Ascending aorta (tissue), 2 donors: ENCODE measurements around the gene NMNAT3. TPM values are rescaled to one million over a fixed set of nuclear protein-coding genes. Genes with fewer than 3 reads are reported as not detected.

Experiments used
- DNase-seq, 2 donors: peaks; one replicate each; pipeline ENCODE4 v3.0.0-alpha.2; 2019; ENCODE audit warnings: low spot score in 2 of 2
- H3K27ac ChIP-seq, 2 donors: fragments of 200-600 bp; sonication (generic); one replicate each; pipeline ENCODE4 v1.5.1; 2016 to 2017; ENCODE audit warnings: mild to moderate bottlenecking in 1 of 2
- H3K27me3 ChIP-seq: fragments of 200-600 bp; sonication (generic); one replicate; pipeline ENCODE4 v1.5.1; 2017
- H3K36me3 ChIP-seq, 2 donors: fragments of 200-600 bp; sonication (generic); one replicate each; pipeline ENCODE4 v1.5.1; 2016
- H3K4me1 ChIP-seq, 2 donors: fragments of 200-600 bp; sonication (generic); one replicate each; pipeline ENCODE4 v1.5.1; 2016 to 2017; ENCODE audit warnings: mild to moderate bottlenecking in 1 of 2
- H3K4me3 ChIP-seq, 2 donors: fragments of 200-600 bp; sonication (generic); one replicate each; pipeline ENCODE4 v1.5.1; 2016 to 2017; ENCODE audit warnings: mild to moderate bottlenecking in 1 of 2
- H3K9me3 ChIP-seq, 2 donors: fragments of 200-600 bp; sonication (generic); one replicate each; pipeline ENCODE4 v1.5.1; 2016
- intact Hi-C: fragments of 100-400 bp; cut with DNase I; formaldehyde crosslinking; loops from one replicate; pipeline ENCODE4 v1.15.1; 2023
- total RNA-seq: library from RNA; depleted of rRNA; stranded (reverse); fragments of >200 nt; gene quantifications from one replicate; pipeline ENCODE4 v1.1.0, GENCODE V29; 2016
- TF ChIP-seq, protein P1 (sequence below), 3 experiments: fragments of 200-600 bp in 2 of 3; fragments of 450-650 bp in 1 of 3; sonication (generic) in 2 of 3; IDR thresholded peaks; one replicate each; pipeline ENCODE4 v1.5.1; 2016 to 2019; ENCODE audit warnings: antibody characterized with exemption in 3 of 3, mild to moderate bottlenecking in 1 of 3, moderate library complexity in 1 of 3

The NMNAT3 gene
- total RNA-seq, 1 donor from 2014 or later = 1.2 TPM

DNA sequence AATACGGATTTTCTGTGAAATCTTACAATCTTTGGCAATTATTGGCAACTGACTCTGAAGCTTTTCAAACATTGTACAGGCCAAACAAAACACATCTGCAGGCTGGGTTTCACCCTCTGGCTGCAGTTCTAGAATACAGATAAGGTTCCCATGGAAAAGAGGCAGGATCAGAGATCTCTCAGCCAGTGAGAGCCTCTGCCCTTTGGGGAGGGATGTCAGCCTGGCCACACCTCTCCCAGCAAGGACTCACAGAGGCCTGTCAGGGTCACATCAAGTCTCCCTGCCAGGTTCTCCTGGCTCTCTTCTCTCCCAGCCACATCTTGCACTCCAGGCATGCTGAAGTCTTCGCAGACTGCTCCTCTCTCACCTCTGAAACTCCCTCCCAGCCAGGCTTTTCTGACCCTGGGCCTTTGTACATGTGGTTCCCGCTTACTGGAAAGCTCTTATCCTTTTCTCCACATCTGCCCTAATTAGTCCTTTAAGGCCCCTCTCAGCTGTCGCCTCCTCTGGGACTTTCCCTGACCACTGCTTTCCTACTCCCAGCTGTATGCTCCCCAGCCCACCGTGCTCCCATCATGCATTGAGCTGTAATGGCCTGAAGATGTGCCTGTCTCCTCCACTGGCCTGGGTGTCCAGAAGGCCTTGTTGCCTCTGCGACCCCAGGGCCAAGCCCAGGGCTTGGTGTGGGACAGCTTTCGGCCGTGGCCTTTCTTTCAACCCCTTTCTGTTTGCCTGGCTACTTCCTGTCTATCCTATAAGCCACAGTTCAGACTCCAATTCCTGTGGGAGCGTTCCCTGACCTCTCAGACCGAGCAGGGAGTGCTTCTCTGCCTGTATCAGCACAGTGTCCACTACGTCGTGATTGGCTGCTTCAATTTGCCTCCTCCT, 142.5 kb downstream of the NMNAT3 start:
- no peaks in the 10 kb centered on the region for H3K27me3 ChIP-seq
- H3K9me3 ChIP-seq = no peaks in the 10 kb centered on the region
- H3K27ac ChIP-seq = peak overlapping the region; percentile 87
- H3K4me3 ChIP-seq = peak overlapping the region in 1 of 2 donors; percentile 17
- intact Hi-C loops = loop anchor here (5.0 to 10.0 kb wide), 2 partner anchors 142 to 1750 kb away; partner anchors contain the start of gene NMNAT3
- H3K4me1 ChIP-seq = peaks cover 10 to 39% of the 10 kb centered on the region in 2 donors
- no peaks in the 10 kb centered on the region for H3K36me3 ChIP-seq
- TF ChIP-seq, protein P1, sequence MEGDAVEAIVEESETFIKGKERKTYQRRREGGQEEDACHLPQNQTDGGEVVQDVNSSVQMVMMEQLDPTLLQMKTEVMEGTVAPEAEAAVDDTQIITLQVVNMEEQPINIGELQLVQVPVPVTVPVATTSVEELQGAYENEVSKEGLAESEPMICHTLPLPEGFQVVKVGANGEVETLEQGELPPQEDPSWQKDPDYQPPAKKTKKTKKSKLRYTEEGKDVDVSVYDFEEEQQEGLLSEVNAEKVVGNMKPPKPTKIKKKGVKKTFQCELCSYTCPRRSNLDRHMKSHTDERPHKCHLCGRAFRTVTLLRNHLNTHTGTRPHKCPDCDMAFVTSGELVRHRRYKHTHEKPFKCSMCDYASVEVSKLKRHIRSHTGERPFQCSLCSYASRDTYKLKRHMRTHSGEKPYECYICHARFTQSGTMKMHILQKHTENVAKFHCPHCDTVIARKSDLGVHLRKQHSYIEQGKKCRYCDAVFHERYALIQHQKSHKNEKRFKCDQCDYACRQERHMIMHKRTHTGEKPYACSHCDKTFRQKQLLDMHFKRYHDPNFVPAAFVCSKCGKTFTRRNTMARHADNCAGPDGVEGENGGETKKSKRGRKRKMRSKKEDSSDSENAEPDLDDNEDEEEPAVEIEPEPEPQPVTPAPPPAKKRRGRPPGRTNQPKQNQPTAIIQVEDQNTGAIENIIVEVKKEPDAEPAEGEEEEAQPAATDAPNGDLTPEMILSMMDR (IDR thresholded peaks at IDR 0.05) = no peak
- DNase-seq = peak in 1 of 2 donors; percentile 90

DNA sequence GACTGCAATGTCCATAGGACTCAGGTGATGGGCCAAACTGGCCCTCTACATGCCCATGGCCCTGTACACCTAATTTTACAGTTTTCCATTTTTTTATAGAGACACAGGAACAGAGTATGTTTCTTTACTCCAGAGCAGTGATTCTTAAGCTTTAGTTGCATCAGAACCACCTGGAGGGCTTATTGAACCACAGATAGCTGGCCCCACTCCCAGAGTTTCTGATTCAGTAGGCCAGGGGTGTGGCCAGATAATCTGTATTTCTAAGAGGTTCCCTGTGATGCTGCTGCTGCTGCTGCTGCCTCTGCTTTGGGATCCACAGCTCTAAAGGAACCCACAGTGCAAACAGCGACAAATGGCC, 143.3 kb downstream of the NMNAT3 start:
- H3K27ac ChIP-seq = peak overlapping the region; percentile 87
- H3K27me3 ChIP-seq = no peaks in the 10 kb centered on the region
- intact Hi-C loops = loop anchor here (10.0 kb wide), 1 partner anchor 1750 kb away; no protein-coding TSS in a partner anchor
- TF ChIP-seq, protein P1 (IDR thresholded peaks at IDR 0.05) = no peak
- H3K4me3 ChIP-seq = no peak overlapping the region
- no peak for DNase-seq
- no peaks in the 10 kb centered on the region for H3K9me3 ChIP-seq
- H3K4me1 ChIP-seq = peaks cover 10 to 39% of the 10 kb centered on the region in 2 donors
- no peaks in the 10 kb centered on the region for H3K36me3 ChIP-seq

DNA sequence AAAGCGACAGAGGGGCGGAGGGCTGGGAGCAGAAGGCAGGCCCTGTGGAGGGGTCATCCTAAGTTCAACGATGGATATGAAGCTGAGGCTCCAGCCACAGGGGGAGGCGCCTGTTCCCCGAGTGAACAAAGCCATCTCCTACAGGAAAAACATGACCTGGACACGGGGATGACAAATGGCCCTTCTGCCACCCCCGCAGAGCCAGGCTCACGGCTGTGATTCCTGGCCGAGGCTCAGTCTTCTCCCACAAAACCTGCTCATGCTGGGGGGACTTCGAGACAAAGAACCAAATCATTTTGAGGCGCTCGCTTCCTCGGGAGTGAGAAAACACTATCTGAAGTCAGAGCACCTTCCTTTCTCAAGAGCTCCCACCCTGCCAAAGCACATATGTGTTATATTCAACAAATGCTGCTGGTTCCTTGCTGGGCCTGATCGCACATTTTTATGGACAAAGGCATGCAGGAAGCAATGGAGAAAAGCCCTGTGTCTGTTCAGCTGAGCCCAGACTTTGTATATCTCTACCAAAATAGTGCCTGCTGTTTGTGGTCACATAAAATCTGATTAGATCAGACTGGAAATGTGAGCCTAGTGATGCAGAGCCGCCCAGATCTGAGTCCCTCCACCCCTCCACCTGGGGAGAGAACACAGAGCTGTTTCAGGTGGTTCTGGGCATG, 143.9 kb downstream of the NMNAT3 start:
- intact Hi-C loops = loop anchor here (10.0 kb wide), 1 partner anchor 1751 kb away; no protein-coding TSS in a partner anchor
- Histone ChIP-seq H3K9me3 (no peaks in the 10 kb centered on the region), H3K36me3 (no peaks in the 10 kb centered on the region), H3K27me3 (no peaks in the 10 kb centered on the region), H3K27ac (peak overlapping the region; percentile 87), H3K4me3 (peak overlapping the region in 1 of 2 donors; percentile 23), H3K4me1 (peaks cover 10 to 39% of the 10 kb centered on the region in 2 donors)
- TF ChIP-seq, protein P1 (IDR thresholded peaks at IDR 0.05) = no peak
- DNase-seq = peak in 1 of 2 donors; percentile 64

DNA sequence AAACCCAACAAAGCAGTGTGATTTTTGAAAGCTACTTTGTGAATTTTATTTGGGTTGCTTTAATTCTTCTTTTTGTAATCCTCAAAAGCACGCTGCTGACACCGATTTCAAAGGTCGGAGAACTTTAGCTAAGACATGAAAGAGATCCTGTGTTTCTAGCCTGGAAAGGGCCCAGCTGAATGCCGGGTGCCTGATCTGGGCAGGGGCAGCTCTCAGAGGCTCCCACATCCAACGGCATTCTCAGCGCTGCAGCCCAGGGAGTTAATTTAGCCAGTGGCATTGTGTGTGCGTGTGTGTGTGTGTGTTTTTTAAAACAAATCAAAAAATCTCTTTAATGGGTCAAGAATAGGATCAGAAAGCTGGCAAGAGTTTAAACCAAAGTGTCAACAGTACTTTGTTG, 144.8 kb downstream of the NMNAT3 start:
- H3K4me3 ChIP-seq = no peak overlapping the region
- peak in 1 of 2 donors; percentile 57 for DNase-seq
- peak overlapping the region; percentile 87 for H3K27ac ChIP-seq
- H3K4me1 ChIP-seq = peaks cover 10 to 34% of the 10 kb centered on the region in 2 donors
- TF ChIP-seq, protein P1 (IDR thresholded peaks at IDR 0.05) = no peak
- intact Hi-C loops = loop anchor here (10.0 kb wide), 1 partner anchor 1752 kb away; no protein-coding TSS in a partner anchor
- H3K9me3 ChIP-seq = no peaks in the 10 kb centered on the region
- H3K36me3 ChIP-seq = no peaks in the 10 kb centered on the region
- no peaks in the 10 kb centered on the region for H3K27me3 ChIP-seq

DNA sequence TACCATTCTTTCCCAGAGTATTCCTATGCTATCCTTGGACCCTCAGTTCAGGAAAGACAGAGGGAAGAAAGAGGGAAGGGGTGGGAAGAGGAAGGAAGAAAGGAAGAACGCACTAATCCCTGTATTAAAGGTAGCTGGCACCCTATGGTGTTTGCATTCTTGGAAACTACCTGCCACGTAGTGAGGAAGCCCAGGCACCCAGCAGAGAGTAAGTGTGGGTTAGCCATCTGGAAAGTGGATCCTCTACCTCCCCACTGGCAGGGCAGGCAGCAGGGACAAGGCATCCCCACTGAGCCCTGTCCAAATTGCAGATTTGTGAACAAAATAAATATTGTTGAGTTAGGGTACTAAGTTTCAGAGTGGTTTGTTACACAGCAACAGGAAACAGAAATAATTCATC, 147.1 kb downstream of the NMNAT3 start:
- intact Hi-C loops = loop anchor here (10.0 kb wide), 1 partner anchor 1754 kb away; no protein-coding TSS in a partner anchor
- peaks cover 6 to 28% of the 10 kb centered on the region in 2 donors for H3K4me1 ChIP-seq

More for the DNA sequence above, 147.1 kb downstream of the NMNAT3 start:
- H3K27me3 ChIP-seq = no peaks in the 10 kb centered on the region
- H3K27ac ChIP-seq = no peak overlapping the region
- H3K9me3 ChIP-seq = no peaks in the 10 kb centered on the region
- DNase-seq = no peak
- TF ChIP-seq, protein P1 (IDR thresholded peaks at IDR 0.05) = no peak
- no peak overlapping the region for H3K4me3 ChIP-seq
- H3K36me3 ChIP-seq = peaks cover under 1 to 3% of the 10 kb centered on the region in 2 donors
